ENCODE data around the gene CMSS1.

DNA sequence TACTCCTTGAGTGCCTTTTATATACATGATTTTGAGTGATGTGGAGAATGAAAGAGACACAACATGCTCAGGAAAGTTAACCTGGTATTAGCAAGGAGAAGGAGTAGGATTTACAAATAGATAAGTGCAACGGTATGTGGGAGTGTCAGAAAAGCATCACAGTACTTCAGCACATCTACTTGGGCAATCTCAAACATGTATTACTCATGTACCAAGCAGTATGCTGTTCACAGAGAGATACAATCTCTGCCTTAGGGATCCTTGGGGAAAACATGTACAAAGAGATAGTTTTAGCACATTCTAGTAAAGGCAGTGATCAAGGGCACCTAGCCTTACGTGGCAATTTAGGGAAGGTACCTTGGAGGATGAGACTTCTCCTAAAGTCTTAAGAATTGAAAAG, 150.1 kb downstream of the CMSS1 start:
- TF ChIP-seq RAD21 (IDR thresholded peaks at IDR 0.05) (no peak), JUND (IDR thresholded peaks at IDR 0.05) (no peak), EGR1 (IDR thresholded peaks at IDR 0.05; ENCODE audit: low read depth in 2 of 2) (no peak), HNF4A (conservative IDR thresholded peaks at IDR 0.05) (no peak), SP1 (IDR thresholded peaks at IDR 0.05) (no peak), GABPA (IDR thresholded peaks at IDR 0.05 in 1 of 2, conservative IDR thresholded peaks at IDR 0.05 in 1 of 2) (no peak)
- TF ChIP-seq, protein P1, sequence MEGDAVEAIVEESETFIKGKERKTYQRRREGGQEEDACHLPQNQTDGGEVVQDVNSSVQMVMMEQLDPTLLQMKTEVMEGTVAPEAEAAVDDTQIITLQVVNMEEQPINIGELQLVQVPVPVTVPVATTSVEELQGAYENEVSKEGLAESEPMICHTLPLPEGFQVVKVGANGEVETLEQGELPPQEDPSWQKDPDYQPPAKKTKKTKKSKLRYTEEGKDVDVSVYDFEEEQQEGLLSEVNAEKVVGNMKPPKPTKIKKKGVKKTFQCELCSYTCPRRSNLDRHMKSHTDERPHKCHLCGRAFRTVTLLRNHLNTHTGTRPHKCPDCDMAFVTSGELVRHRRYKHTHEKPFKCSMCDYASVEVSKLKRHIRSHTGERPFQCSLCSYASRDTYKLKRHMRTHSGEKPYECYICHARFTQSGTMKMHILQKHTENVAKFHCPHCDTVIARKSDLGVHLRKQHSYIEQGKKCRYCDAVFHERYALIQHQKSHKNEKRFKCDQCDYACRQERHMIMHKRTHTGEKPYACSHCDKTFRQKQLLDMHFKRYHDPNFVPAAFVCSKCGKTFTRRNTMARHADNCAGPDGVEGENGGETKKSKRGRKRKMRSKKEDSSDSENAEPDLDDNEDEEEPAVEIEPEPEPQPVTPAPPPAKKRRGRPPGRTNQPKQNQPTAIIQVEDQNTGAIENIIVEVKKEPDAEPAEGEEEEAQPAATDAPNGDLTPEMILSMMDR (IDR thresholded peaks at IDR 0.05; ENCODE audit: low read depth, low read length, missing input control): no peak
- TF ChIP-seq, protein P2, sequence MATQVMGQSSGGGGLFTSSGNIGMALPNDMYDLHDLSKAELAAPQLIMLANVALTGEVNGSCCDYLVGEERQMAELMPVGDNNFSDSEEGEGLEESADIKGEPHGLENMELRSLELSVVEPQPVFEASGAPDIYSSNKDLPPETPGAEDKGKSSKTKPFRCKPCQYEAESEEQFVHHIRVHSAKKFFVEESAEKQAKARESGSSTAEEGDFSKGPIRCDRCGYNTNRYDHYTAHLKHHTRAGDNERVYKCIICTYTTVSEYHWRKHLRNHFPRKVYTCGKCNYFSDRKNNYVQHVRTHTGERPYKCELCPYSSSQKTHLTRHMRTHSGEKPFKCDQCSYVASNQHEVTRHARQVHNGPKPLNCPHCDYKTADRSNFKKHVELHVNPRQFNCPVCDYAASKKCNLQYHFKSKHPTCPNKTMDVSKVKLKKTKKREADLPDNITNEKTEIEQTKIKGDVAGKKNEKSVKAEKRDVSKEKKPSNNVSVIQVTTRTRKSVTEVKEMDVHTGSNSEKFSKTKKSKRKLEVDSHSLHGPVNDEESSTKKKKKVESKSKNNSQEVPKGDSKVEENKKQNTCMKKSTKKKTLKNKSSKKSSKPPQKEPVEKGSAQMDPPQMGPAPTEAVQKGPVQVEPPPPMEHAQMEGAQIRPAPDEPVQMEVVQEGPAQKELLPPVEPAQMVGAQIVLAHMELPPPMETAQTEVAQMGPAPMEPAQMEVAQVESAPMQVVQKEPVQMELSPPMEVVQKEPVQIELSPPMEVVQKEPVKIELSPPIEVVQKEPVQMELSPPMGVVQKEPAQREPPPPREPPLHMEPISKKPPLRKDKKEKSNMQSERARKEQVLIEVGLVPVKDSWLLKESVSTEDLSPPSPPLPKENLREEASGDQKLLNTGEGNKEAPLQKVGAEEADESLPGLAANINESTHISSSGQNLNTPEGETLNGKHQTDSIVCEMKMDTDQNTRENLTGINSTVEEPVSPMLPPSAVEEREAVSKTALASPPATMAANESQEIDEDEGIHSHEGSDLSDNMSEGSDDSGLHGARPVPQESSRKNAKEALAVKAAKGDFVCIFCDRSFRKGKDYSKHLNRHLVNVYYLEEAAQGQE (IDR thresholded peaks at IDR 0.05): no peak
- TF ChIP-seq, protein P3, sequence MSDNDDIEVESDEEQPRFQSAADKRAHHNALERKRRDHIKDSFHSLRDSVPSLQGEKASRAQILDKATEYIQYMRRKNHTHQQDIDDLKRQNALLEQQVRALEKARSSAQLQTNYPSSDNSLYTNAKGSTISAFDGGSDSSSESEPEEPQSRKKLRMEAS (IDR thresholded peaks at IDR 0.05): no peak
- TF ChIP-seq, protein P4, sequence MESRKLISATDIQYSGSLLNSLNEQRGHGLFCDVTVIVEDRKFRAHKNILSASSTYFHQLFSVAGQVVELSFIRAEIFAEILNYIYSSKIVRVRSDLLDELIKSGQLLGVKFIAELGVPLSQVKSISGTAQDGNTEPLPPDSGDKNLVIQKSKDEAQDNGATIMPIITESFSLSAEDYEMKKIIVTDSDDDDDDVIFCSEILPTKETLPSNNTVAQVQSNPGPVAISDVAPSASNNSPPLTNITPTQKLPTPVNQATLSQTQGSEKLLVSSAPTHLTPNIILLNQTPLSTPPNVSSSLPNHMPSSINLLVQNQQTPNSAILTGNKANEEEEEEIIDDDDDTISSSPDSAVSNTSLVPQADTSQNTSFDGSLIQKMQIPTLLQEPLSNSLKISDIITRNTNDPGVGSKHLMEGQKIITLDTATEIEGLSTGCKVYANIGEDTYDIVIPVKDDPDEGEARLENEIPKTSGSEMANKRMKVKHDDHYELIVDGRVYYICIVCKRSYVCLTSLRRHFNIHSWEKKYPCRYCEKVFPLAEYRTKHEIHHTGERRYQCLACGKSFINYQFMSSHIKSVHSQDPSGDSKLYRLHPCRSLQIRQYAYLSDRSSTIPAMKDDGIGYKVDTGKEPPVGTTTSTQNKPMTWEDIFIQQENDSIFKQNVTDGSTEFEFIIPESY (IDR thresholded peaks at IDR 0.05): no peak
- TF ChIP-seq, protein P5, sequence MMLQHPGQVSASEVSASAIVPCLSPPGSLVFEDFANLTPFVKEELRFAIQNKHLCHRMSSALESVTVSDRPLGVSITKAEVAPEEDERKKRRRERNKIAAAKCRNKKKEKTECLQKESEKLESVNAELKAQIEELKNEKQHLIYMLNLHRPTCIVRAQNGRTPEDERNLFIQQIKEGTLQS (IDR thresholded peaks at IDR 0.05): no peak
